Adrenal gland (tissue), 5 donors: ENCODE results near the gene TEAD1.

Source experiments
- CTCF ChIP-seq, 6 experiments: fragments of 450-650 bp in 4 of 6; fragments of 200-600 bp in 2 of 6; sonication (generic) in 1 of 6; IDR thresholded peaks; 1 replicate in 5 of 6; 2 replicates in 1 of 6; pipeline versions ENCODE4 v1.5.1 to v1.8.0; 2016 to 2021; ENCODE audit warnings: antibody characterized with exemption in 6 of 6, mild to moderate bottlenecking in 2 of 6, moderate library complexity in 1 of 6
- POLR2A ChIP-seq, 2 donors: fragments of 450-650 bp; IDR thresholded peaks; one replicate each; pipeline ENCODE4 v1.6.1; 2017; ENCODE audit warnings: antibody characterized with exemption in 2 of 2, mild to moderate bottlenecking in 2 of 2, moderate library complexity in 1 of 2
- donor health status: DM: no; HTN: no; CAD: no.

GRCh38 chr11:12772324-12772723, 98.1 kb downstream of the TEAD1 start:
- TF ChIP-seq CTCF (IDR thresholded peaks at IDR 0.05) (no peak), POLR2A (IDR thresholded peaks at IDR 0.05) (no peak)
